ENCODE data around the gene ALDH9A1. TPM values are rescaled to one million over a fixed set of nuclear protein-coding genes. Genes with fewer than 3 reads are reported as not detected.

ALDH9A1 gene
- total RNA-seq, 1 donor: 118 TPM

DNA sequence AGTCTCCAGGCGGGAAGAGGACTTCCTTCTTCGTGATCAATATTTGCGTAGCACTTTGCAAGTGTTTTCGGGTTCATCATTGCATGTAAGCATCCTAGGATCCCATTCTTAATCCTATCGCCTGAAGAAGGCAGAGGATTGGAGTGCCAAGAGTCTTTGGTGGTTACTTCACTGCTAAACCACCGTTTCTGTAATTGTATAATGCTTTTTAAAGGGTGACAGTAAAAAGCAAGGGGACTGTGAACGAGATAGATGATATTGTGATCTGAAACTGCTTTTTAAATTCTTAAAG, 345 bp upstream of the ALDH9A1 start:
- DNase-seq (ENCODE audit: insufficient read length, low spot score, missing footprints): no peak
- H3K79me2 ChIP-seq (ENCODE audit: insufficient read depth, low read length): peaks cover 24% of the 10 kb centered on the region
- peak overlapping the region; percentile 93 for H3K4me3 ChIP-seq (ENCODE audit: insufficient read depth, low read length)
- H2AFZ ChIP-seq (ENCODE audit: low read length): peak overlapping the region; percentile 97
- H3K27ac ChIP-seq (ENCODE audit: low read depth, low read length): peak overlapping the region; percentile 31
- H4K20me1 ChIP-seq (ENCODE audit: insufficient read depth, low read length): peaks cover 8% of the 10 kb centered on the region
- no peaks in the 10 kb centered on the region for H3K27me3 ChIP-seq (ENCODE audit: insufficient read depth, low read length)
- H3K4me1 ChIP-seq (ENCODE audit: insufficient read depth, low read length): peaks cover 19% of the 10 kb centered on the region
- no peak for TF ChIP-seq CTCF (IDR thresholded peaks at IDR 0.05; ENCODE audit: extremely low read depth, low read depth, low read length)
- H3K36me3 ChIP-seq (ENCODE audit: insufficient read depth, low read length): peaks cover 5% of the 10 kb centered on the region
- no peaks in the 10 kb centered on the region for H3K9me3 ChIP-seq (ENCODE audit: low read depth, low read length)
- peak overlapping the region; percentile 90 for H3K4me2 ChIP-seq (ENCODE audit: insufficient read depth, low read length)

DNA sequence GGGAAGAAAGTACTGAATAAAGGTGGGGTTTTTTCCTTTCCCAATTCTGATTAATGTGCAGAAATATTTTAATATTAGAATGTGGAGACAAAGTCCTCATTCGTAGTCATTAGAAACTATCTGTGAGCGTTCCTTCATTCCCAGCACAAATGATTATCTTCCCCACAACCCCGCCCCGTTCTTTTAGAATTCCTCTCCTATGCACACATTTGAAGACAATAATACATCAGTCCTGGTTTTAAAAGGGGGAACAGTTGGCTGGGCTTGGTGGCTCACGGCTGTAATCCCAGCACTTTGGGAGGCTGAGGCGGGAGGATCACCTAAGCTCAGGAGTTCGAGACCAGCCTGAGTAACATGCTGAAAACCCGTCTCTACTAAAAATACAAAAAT, 876 bp downstream of the ALDH9A1 start:
- peaks cover 5% of the 10 kb centered on the region for H3K36me3 ChIP-seq (ENCODE audit: insufficient read depth, low read length)
- no peaks in the 10 kb centered on the region for H3K27me3 ChIP-seq (ENCODE audit: insufficient read depth, low read length)
- H3K4me1 ChIP-seq (ENCODE audit: insufficient read depth, low read length): peaks cover 19% of the 10 kb centered on the region
- H4K20me1 ChIP-seq (ENCODE audit: insufficient read depth, low read length): peaks cover 8% of the 10 kb centered on the region
- peak overlapping the region; percentile 90 for H3K4me2 ChIP-seq (ENCODE audit: insufficient read depth, low read length)
- peak overlapping the region; percentile 93 for H3K4me3 ChIP-seq (ENCODE audit: insufficient read depth, low read length)
- no peaks in the 10 kb centered on the region for H3K9me3 ChIP-seq (ENCODE audit: low read depth, low read length)
- H3K79me2 ChIP-seq (ENCODE audit: insufficient read depth, low read length): peaks cover 24% of the 10 kb centered on the region
- peak overlapping the region; percentile 78 for H3K27ac ChIP-seq (ENCODE audit: low read depth, low read length)
- no peak for TF ChIP-seq CTCF (IDR thresholded peaks at IDR 0.05; ENCODE audit: extremely low read depth, low read depth, low read length)
- DNase-seq (ENCODE audit: insufficient read length, low spot score, missing footprints): no peak
- no peak overlapping the region for H2AFZ ChIP-seq (ENCODE audit: low read length)

DNA sequence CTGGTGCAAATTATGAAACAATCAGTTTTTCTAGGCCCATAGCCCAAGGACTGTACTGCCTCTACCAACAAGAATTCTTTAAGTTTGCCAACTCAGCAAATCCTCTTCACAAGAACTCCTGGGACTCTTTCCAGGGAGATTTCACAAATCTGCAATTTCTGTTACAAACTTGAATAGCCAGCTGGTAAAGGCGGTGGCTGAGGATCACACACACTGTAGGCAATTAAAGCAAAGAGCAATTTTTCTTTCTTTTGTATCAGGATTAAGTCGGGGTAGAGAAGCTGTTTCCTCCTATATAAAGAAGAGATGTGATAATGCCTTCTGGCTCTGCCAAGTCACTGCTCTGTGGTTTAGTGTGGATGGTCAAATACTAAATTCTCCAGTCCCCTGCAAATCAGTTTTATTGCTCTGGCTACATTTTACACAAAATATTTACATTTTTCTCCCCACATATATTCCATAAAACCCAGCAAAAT, 1.7 kb downstream of the ALDH9A1 start:
- Histone ChIP-seq H3K79me2 (ENCODE audit: insufficient read depth, low read length) (peaks cover 29% of the 10 kb centered on the region), H3K4me2 (ENCODE audit: insufficient read depth, low read length) (peak overlapping the region; percentile 90), H3K27me3 (ENCODE audit: insufficient read depth, low read length) (no peaks in the 10 kb centered on the region), H4K20me1 (ENCODE audit: insufficient read depth, low read length) (peaks cover 8% of the 10 kb centered on the region), H3K4me3 (ENCODE audit: insufficient read depth, low read length) (peak overlapping the region; percentile 93), H3K36me3 (ENCODE audit: insufficient read depth, low read length) (peaks cover 5% of the 10 kb centered on the region), H2AFZ (ENCODE audit: low read length) (no peak overlapping the region), H3K27ac (ENCODE audit: low read depth, low read length) (peak overlapping the region; percentile 78), H3K9me3 (ENCODE audit: low read depth, low read length) (no peaks in the 10 kb centered on the region), H3K4me1 (ENCODE audit: insufficient read depth, low read length) (peaks cover 19% of the 10 kb centered on the region)
- TF ChIP-seq CTCF (IDR thresholded peaks at IDR 0.05; ENCODE audit: extremely low read depth, low read depth, low read length): no peak
- peak; percentile 87 for DNase-seq (ENCODE audit: insufficient read length, low spot score, missing footprints)

DNA sequence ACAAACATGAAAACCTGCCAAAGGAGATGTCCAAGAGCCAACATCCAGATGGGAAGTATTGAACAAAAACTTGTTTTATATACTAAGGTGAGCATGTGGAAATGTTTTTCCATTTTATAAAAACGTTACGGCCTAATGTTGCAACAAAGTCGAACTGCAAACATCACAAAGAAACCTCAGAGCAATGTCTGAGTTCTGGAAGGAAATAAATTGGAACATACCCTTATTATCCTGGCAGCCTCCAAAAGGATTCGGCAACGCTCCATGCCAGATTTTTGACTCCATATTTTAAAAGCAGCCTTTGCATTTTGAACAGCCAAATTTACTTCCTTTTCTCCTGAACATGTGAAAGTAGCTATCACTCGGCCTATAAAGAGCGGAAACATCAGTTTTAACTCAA, 3.3 kb downstream of the ALDH9A1 start:
- Histone ChIP-seq H3K36me3 (ENCODE audit: insufficient read depth, low read length) (peaks cover 8% of the 10 kb centered on the region), H3K9me3 (ENCODE audit: low read depth, low read length) (no peaks in the 10 kb centered on the region), H3K79me2 (ENCODE audit: insufficient read depth, low read length) (peaks cover 44% of the 10 kb centered on the region), H2AFZ (ENCODE audit: low read length) (no peak overlapping the region), H3K4me3 (ENCODE audit: insufficient read depth, low read length) (no peak overlapping the region), H3K4me1 (ENCODE audit: insufficient read depth, low read length) (peaks cover 19% of the 10 kb centered on the region), H3K27me3 (ENCODE audit: insufficient read depth, low read length) (no peaks in the 10 kb centered on the region), H3K27ac (ENCODE audit: low read depth, low read length) (no peak overlapping the region), H4K20me1 (ENCODE audit: insufficient read depth, low read length) (peaks cover 8% of the 10 kb centered on the region), H3K4me2 (ENCODE audit: insufficient read depth, low read length) (no peak overlapping the region)
- no peak for TF ChIP-seq CTCF (IDR thresholded peaks at IDR 0.05; ENCODE audit: extremely low read depth, low read depth, low read length)
- DNase-seq (ENCODE audit: insufficient read length, low spot score, missing footprints): no peak
